HG02759 (cell line): Measurements from ENCODE around the gene DNAAF8.

Experiments
- ATAC-seq: cut with Tn5 transposase; IDR thresholded peaks from one replicate; pipeline ENCODE4 v1.9.1; 2021; ENCODE audit warnings: mild to moderate bottlenecking, moderate library complexity; ENCODE audit not compliant: unreplicated experiment

DNAAF8 gene

DNA sequence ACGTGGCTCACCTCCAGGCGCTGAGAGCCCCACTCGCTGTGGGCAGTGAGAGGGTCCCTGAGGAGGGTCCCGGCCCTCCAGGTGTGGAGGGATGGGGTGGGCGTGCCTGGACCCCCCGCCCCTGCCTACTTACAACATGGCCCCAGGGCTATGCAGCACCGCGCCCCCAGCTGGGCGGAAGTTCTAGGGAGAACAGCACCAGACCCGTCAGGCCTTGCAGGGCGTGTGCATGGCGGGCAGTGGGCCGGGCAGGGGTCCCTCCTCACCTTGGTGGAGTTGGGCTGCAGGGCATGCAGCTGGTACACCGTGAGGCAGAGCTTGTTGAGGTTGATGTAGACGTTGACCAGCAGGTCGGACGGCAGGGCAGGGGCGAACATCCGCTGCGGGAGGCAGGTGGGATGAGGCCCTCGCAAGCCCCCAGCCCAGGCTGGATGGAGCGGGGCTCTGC lies 63.5 kb downstream of the DNAAF8 start:
- no peak for ATAC-seq

GRCh38 chr16:4798456-4798855 lies 64.1 kb downstream of the DNAAF8 start:
- no peak for ATAC-seq
